ENCODE measurements around the gene PLK1. TPM values are rescaled to one million over a fixed set of nuclear protein-coding genes. Genes with fewer than 3 reads are reported as not detected.

The PLK1 gene
- total and polyA plus RNA-seq, 2 of the 13 experiments (the other 11 are each of a cell fraction or from before 2014, with no cell fraction given): 71.5 to 76.3 TPM

DNA sequence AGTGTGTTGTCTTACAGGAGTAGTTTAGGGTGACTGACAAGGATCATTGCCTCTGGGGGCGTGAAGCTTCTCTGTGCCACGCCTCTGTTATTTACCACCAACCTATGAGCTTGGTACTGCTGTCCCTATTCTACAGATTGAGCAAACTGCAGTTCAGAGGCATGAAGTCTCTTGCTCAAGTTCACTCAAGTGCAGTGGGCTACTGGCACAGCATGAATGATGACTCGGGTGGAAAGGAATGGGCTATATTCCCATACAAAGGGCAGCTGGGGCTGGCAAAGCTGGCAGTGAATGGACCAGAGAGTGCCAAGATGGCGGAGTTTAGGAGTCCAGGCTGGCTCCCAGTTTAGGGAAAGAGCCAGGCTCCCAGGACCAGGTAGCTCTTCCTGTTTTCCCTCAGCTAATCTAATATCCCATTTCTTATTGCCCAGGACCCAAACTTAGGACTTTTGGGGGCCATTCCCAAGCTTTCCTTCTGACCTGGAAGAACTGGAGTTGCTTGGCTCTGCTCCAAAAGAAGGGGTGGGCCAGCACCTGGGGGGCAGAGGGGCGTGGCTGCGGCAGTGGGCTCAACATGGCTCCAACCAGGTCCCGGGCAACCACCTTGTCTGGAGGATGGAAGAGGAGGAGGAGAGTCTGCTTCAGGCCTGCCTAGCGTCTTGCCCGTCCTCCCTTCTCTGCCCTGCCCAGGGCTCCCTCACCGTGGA is 12.9 kb downstream of the PLK1 start (continued):
- TF ChIP-seq, protein P1, sequence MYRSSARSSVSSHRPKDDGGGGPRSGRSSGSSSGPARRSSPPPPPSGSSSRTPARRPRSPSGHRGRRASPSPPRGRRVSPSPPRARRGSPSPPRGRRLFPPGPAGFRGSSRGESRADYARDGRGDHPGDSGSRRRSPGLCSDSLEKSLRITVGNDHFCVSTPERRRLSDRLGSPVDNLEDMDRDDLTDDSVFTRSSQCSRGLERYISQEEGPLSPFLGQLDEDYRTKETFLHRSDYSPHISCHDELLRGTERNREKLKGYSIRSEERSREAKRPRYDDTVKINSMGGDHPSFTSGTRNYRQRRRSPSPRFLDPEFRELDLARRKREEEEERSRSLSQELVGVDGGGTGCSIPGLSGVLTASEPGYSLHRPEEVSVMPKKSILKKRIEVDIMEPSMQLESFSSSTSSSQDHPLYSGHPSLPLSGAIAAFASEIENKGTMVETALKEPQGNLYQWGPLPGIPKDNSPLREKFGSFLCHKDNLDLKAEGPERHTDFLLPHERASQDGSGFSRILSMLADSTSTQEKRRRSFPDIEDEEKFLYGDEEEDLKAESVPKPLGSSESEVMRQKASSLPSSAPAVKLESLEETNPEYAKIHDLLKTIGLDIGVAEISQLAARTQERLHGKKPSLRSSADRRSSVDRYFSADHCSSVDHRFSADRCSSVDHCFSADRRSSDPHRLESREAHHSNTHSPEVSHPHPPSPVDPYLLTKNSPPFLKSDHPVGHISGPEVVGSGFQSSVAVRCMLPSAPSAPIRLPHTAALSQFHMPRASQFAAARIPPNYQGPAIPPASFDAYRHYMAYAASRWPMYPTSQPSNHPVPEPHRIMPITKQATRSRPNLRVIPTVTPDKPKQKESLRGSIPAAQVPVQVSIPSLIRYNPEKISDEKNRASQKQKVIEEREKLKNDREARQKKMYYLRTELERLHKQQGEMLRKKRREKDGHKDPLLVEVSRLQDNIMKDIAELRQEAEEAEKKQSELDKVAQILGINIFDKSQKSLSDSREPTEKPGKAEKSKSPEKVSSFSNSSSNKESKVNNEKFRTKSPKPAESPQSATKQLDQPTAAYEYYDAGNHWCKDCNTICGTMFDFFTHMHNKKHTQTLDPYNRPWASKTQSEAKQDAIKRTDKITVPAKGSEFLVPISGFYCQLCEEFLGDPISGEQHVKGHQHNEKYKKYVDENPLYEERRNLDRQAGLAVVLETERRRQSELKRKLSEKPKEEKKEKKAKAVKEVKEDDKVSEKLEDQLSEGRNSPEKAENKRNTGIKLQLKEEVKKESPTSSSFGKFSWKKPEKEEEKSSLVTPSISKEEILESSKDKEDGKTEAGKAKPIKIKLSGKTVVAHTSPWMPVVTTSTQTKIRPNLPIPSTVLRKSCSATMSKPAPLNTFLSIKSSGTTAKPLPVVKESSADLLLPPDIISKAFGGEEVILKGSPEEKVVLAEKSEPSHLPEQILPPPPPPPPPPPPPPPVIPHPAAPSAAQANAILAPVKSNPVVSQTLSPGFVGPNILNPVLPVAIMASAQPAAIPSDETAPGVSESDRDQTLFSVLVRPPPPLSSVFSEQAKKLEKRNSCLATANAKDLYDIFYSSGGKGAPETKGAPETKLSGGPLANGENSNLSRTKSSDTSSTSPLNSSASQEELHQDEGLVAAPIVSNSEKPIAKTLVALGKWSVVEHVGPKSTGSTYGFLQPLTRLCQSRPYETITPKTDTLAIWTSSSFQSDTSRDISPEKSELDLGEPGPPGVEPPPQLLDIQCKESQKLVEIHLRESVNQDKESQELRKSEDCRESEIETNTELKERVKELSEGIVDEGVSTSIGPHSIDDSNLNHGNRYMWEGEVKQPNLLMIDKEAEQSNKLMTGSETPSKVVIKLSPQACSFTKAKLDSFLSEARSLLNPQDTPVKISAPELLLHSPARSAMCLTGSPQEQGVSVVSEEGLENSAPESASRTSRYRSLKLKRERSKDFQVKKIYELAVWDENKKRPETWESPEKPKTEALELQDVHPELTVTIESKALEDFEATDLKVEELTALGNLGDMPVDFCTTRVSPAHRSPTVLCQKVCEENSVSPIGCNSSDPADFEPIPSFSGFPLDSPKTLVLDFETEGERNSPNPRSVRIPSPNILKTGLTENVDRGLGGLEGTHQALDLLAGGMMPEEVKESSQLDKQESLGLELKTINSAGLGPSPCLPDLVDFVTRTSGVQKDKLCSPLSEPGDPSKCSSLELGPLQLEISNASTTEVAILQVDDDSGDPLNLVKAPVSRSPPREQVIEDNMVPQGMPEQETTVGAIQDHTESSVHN (CRISPR knock-in tag; IDR thresholded peaks at IDR 0.05): no peak
- TF ChIP-seq ZNF329 (CRISPR knock-in tag; IDR thresholded peaks at IDR 0.05; ENCODE audit: low read depth) (0 out of 2 replicates have a peak, but pooled peaks have one; percentile 28), CREM (IDR thresholded peaks at IDR 0.05) (no peak), CREM (CRISPR knock-in tag; IDR thresholded peaks at IDR 0.05) (no peak), PHF21A (CRISPR knock-in tag; IDR thresholded peaks at IDR 0.05) (no peak), ZNF678 (CRISPR knock-in tag; IDR thresholded peaks at IDR 0.05) (no peak), EP300 (IDR thresholded peaks at IDR 0.05; ENCODE audit: low read depth in 2 of 2, low read length in 2 of 2) (no peak), EP300 (CRISPR knock-in tag; IDR thresholded peaks at IDR 0.05; ENCODE audit: borderline replicate concordance) (no peak), KAT2B (IDR thresholded peaks at IDR 0.05; ENCODE audit: borderline replicate concordance, low read depth, low read length) (no peak), HES4 (CRISPR knock-in tag; IDR thresholded peaks at IDR 0.05; ENCODE audit: borderline replicate concordance) (no peak), MED8 (CRISPR knock-in tag; IDR thresholded peaks at IDR 0.05; ENCODE audit: insufficient replicate concordance) (peak; percentile 52), MED13 (CRISPR knock-in tag; IDR thresholded peaks at IDR 0.05) (no peak), NFATC3 (CRISPR knock-in tag; IDR thresholded peaks at IDR 0.05) (0 out of 2 replicates have a peak, but pooled peaks have one; percentile 30), SUZ12 (IDR thresholded peaks at IDR 0.05; ENCODE audit: low read depth, low read length) (no peak), KLF16 (CRISPR knock-in tag; IDR thresholded peaks at IDR 0.05) (no peak), AHR (CRISPR knock-in tag; IDR thresholded peaks at IDR 0.05) (no peak)
- TF ChIP-seq, protein P2, sequence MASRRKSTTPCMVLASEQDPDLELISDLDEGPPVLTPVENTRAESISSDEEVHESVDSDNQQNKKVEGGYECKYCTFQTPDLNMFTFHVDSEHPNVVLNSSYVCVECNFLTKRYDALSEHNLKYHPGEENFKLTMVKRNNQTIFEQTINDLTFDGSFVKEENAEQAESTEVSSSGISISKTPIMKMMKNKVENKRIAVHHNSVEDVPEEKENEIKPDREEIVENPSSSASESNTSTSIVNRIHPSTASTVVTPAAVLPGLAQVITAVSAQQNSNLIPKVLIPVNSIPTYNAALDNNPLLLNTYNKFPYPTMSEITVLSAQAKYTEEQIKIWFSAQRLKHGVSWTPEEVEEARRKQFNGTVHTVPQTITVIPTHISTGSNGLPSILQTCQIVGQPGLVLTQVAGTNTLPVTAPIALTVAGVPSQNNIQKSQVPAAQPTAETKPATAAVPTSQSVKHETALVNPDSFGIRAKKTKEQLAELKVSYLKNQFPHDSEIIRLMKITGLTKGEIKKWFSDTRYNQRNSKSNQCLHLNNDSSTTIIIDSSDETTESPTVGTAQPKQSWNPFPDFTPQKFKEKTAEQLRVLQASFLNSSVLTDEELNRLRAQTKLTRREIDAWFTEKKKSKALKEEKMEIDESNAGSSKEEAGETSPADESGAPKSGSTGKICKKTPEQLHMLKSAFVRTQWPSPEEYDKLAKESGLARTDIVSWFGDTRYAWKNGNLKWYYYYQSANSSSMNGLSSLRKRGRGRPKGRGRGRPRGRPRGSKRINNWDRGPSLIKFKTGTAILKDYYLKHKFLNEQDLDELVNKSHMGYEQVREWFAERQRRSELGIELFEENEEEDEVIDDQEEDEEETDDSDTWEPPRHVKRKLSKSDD (CRISPR knock-in tag; IDR thresholded peaks at IDR 0.05; ENCODE audit: low read depth): no peak
- TF ChIP-seq, protein P3, sequence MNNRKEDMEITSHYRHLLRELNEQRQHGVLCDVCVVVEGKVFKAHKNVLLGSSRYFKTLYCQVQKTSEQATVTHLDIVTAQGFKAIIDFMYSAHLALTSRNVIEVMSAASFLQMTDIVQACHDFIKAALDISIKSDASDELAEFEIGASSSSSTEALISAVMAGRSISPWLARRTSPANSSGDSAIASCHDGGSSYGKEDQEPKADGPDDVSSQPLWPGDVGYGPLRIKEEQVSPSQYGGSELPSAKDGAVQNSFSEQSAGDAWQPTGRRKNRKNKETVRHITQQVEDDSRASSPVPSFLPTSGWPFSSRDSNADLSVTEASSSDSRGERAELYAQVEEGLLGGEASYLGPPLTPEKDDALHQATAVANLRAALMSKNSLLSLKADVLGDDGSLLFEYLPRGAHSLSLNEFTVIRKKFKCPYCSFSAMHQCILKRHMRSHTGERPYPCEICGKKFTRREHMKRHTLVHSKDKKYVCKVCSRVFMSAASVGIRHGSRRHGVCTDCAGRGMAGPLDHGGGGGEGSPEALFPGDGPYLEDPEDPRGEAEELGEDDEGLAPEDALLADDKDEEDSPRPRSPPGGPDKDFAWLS (CRISPR knock-in tag; IDR thresholded peaks at IDR 0.05; ENCODE audit: borderline replicate concordance): no peak

All from HepG2 (cell line).